ENCODE results near the gene SLC41A2.
"Not testable (repeated sequence)": the region's sequence is repeated elsewhere in the genome, so short reads cannot be mapped to it uniquely, and the experiment has no call there.

SLC41A2 gene

DNA sequence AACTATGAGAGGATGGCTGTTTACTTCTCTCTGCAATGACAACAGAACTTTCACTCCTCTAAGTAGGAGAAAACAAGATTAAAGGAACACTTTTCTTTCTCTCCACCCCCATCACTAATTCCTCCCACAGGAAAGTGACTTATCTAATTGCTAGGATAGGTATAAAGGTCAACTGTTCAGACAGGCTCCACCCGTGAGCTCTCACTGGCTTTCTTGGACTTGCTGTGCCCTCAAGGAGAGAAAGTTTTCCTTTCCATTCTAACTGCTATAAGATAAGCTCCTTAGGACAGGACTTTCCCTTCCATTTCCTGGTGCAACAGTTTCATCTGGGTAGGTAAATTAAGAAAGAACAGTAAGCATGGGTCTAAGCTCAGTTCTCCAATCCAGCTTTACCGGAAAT, 4.8 kb downstream of the SLC41A2 start:
- no peak overlapping the region for H3K4me3 ChIP-seq (ENCODE audit: low read depth, low read length)
- TF ChIP-seq, protein P1, sequence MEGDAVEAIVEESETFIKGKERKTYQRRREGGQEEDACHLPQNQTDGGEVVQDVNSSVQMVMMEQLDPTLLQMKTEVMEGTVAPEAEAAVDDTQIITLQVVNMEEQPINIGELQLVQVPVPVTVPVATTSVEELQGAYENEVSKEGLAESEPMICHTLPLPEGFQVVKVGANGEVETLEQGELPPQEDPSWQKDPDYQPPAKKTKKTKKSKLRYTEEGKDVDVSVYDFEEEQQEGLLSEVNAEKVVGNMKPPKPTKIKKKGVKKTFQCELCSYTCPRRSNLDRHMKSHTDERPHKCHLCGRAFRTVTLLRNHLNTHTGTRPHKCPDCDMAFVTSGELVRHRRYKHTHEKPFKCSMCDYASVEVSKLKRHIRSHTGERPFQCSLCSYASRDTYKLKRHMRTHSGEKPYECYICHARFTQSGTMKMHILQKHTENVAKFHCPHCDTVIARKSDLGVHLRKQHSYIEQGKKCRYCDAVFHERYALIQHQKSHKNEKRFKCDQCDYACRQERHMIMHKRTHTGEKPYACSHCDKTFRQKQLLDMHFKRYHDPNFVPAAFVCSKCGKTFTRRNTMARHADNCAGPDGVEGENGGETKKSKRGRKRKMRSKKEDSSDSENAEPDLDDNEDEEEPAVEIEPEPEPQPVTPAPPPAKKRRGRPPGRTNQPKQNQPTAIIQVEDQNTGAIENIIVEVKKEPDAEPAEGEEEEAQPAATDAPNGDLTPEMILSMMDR (IDR thresholded peaks at IDR 0.05; ENCODE audit: borderline replicate concordance, insufficient read depth, low read depth, low read length) = no peak

DNA sequence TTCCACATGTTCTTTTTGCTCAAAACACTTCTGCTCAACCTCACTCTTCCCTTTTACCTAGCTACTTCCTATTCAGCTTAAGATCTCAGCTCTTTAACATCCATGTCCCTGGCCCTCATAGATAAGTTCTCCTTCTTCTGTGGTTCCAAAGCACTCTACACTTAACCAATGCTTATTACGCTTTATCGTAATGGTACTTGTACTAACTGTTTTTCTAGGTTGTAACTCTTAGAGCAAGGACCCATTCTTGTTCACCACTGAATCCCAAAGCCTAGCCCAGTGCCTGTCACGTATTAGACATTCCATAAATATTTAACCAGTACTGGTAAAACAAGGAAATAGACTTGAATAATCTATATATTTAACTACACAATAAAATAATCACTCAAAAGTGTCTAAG, 5.3 kb downstream of the SLC41A2 start:
- TF ChIP-seq, protein P1 (IDR thresholded peaks at IDR 0.05; ENCODE audit: borderline replicate concordance, insufficient read depth, low read depth, low read length) = no peak
- H3K4me3 ChIP-seq (ENCODE audit: low read depth, low read length) = no peak overlapping the region

DNA sequence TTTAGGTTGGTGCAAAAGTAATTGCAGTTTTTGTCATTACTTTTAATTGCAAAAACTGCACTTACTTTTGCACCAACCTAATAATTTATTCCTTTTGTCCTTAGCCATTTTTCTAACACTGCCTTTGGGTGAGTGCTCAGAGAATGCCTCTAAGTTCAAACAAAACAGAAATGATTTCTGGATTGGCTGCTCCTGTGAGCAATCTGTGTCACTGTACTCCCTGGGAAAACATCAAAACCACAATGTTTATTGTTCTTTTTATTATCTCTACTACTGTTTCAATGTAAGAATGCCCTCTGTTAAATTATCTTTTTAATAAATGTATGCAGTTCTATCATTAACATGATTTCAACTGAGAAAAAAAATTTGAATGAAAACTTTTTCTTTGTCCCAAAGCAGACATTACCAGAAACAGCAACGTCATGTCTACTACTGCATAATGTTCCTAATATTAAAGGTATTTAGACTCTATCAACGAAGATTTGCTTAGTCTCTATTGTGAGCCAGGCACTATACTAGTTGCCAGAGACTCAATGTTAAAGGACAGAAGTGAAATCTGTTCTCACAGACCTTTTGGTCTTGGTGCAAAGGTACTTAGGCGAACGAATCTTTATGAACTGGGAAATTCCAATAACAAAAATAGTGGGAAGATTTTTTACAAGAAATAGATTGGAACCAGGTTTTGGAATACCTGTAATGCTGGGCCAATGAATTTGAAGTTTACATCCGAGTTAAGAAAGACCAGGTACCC, 6.2 kb downstream of the SLC41A2 start:
- no peak overlapping the region for H3K4me3 ChIP-seq (ENCODE audit: low read depth, low read length)
- TF ChIP-seq, protein P1 (IDR thresholded peaks at IDR 0.05; ENCODE audit: borderline replicate concordance, insufficient read depth, low read depth, low read length) = no peak

DNA sequence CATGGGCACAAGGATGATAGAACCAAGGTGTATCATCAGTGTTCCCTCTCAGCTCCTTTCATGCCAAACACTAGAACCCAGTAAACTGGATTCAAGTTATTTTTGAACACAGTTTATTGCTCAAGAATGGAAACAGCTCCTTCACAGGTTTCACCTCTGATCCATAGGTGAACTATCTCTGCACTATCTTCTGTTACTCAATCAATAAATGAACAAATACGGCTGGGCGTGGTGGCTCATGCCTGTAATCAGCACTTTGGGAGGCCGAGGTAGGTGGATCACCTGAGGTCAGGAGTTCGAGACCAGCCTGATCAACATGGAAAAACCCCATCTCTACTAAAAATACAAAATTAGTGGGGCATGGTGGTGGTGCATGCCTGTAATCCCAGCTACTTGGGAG, 9.4 kb downstream of the SLC41A2 start:
- H3K4me3 ChIP-seq (ENCODE audit: low read depth, low read length) = not testable (repeated sequence)

DNA sequence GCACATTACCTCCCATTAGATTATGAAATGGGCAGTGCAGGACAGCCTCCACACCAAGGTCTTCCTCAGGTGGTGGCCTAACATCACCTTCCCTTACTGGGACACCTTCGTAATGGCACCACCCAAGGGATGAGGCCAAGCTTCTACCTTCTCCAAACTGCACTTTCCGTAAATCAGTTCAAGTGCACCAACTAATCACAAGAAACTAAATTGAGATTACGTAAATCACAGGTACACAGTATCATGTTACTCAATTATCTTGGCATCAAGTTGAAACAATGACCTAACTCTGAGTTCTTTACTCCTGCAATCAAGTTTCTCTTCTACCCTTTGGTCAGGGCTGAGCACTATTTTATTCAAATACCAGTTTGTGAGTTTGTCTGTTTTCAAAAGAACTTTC, 13.8 kb downstream of the SLC41A2 start:
- TF ChIP-seq, protein P1 (IDR thresholded peaks at IDR 0.05; ENCODE audit: borderline replicate concordance, insufficient read depth, low read depth, low read length) = no peak
- H3K4me3 ChIP-seq (ENCODE audit: low read depth, low read length) = no peak overlapping the region

DNA sequence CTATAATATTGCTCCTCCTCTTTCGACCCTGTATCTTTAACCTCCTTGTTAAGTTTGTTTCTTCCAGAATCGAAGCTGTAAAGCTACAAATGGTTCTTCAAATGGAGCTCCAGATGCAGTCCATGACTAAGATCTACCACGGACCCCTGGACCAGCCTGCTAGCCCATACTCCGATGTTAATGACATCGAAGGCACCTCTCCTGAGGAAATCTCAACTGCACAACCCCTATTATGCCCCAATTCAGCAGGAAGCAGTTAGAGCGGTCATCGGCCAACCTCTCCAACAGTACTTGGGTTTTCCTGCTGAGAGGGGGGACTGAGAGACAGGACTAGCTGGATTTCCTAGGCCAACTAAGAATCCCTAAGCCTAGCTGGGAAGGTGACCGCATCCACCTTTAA, 14.7 kb downstream of the SLC41A2 start:
- not testable (repeated sequence) for H3K4me3 ChIP-seq (ENCODE audit: low read depth, low read length)

DNA sequence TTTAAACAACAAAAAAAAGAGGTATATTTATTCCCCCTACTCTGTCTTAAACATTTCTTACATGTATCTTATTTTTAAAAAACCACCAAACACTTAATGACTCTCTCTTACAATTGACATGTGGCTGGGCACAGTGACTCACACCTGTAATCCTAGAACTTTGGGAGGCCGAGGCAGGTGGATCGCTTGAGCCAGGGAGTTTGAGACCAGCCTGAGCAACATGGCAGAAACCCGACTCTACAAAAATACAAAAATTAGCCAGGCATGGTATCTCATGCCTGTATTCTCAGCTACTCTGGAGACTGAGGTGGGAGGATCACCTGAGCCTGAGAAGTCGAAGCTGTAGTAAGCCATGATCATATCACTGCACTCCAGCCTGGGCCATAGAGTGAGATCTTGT, 16.0 kb downstream of the SLC41A2 start:
- TF ChIP-seq, protein P1 (IDR thresholded peaks at IDR 0.05; ENCODE audit: borderline replicate concordance, insufficient read depth, low read depth, low read length) = no peak
- no peak overlapping the region for H3K4me3 ChIP-seq (ENCODE audit: low read depth, low read length)

DNA sequence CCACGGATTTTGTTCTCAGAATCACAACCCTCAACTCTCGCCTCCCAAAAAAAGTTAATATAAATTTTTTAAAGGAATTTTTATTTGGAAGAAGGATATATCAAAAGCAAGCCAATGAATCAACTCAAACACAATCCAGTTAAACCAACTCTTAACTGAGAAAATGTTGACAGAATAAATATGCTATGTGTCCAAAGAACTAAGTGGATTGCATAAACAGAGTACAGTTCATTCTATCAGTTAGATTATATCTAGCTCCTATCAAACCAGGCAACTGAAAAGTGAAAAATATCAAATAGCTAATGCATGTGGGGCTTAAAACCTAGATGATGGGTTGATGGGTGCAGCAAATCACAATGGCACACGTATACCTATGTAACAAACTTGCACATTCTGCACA, 16.6 kb downstream of the SLC41A2 start:
- H3K4me3 ChIP-seq (ENCODE audit: low read depth, low read length) = no peak overlapping the region
- TF ChIP-seq, protein P1 (IDR thresholded peaks at IDR 0.05; ENCODE audit: borderline replicate concordance, insufficient read depth, low read depth, low read length) = no peak

Data from GM12875 (cell line).